ENCODE results near the gene PAPPA. TPM values are rescaled to one million over a fixed set of nuclear protein-coding genes. Genes with fewer than 3 reads are reported as not detected.

PAPPA gene
- total RNA-seq, 1 experiment from 2014 or later = 0.22 TPM

GRCh38 chr9:116383133-116383532 lies 229.5 kb downstream of the PAPPA start (continued):
- TF ChIP-seq SMAD4 (CRISPR knock-in tag; IDR thresholded peaks at IDR 0.05) = no peak
- no peak for TF ChIP-seq GRHL2 (CRISPR knock-in tag; IDR thresholded peaks at IDR 0.05; ENCODE audit: insufficient replicate concordance, severe bottlenecking)
- TF ChIP-seq ESRRA (CRISPR knock-in tag; IDR thresholded peaks at IDR 0.05; ENCODE audit: borderline replicate concordance) = no peak
- TF ChIP-seq IRF1 (CRISPR knock-in tag; IDR thresholded peaks at IDR 0.05) = no peak
- TF ChIP-seq ZNF317 (CRISPR knock-in tag; IDR thresholded peaks at IDR 0.05; ENCODE audit: borderline replicate concordance, low read depth) = no peak
- no peak for TF ChIP-seq CREM (CRISPR knock-in tag; IDR thresholded peaks at IDR 0.05)
- TF ChIP-seq ZNF396 (CRISPR knock-in tag; IDR thresholded peaks at IDR 0.05; ENCODE audit: borderline replicate concordance) = no peak
- no peak for TF ChIP-seq CTCF (IDR thresholded peaks at IDR 0.05)
- TF ChIP-seq RELA (CRISPR knock-in tag; IDR thresholded peaks at IDR 0.05; ENCODE audit: borderline replicate concordance) = no peak

- Mint-ChIP-seq H3K27ac (no peak overlapping the region), H3K36me3 (no peaks in the 10 kb centered on the region), H3K9me3 (no peaks in the 10 kb centered on the region), H3K4me3 (no peak overlapping the region), H3K4me1 (no peaks in the 10 kb centered on the region), H3K27me3 (ENCODE audit: low read depth) (no peaks in the 10 kb centered on the region; the same call in 1 of the 2 replicates)
- no peak for TF ChIP-seq CBFB (CRISPR knock-in tag; IDR thresholded peaks at IDR 0.05; ENCODE audit: low read depth)
- 0 out of 2 replicates have a peak, but pooled peaks have one; percentile 37 for TF ChIP-seq HMGA2 (CRISPR knock-in tag; IDR thresholded peaks at IDR 0.05)
- POLR2A ChIA-PET = no interaction called here
- CTCF ChIA-PET = no interaction called here
- no peak for DNase-seq (ENCODE audit: low spot score)
- ATAC-seq = no peak
These were observed 230.3 kb downstream of the PAPPA start for GRCh38 chr9:116383936-116384335.

GRCh38 chr9:116387934-116388698 lies 234.5 kb downstream of the PAPPA start:
- Mint-ChIP-seq H3K36me3 (no peaks in the 10 kb centered on the region), H3K4me1 (no peaks in the 10 kb centered on the region), H3K4me3 (no peak overlapping the region), H3K27me3 (ENCODE audit: low read depth) (no peaks in the 10 kb centered on the region; the same call in 1 of the 2 replicates), H3K9me3 (no peaks in the 10 kb centered on the region), H3K27ac (no peak overlapping the region)
- ChIA-PET CTCF (no interaction called here), POLR2A (no interaction called here)
- ATAC-seq (no peak), DNase-seq (ENCODE audit: low spot score) (no peak)
- TF ChIP-seq MLX (CRISPR knock-in tag; IDR thresholded peaks at IDR 0.05) = no peak
- no peak for TF ChIP-seq ZNF532 (CRISPR knock-in tag; IDR thresholded peaks at IDR 0.05; ENCODE audit: borderline replicate concordance)
- no peak for TF ChIP-seq ZNF512 (CRISPR knock-in tag; IDR thresholded peaks at IDR 0.05; ENCODE audit: borderline replicate concordance)
- no peak for TF ChIP-seq GABPB1 (CRISPR knock-in tag; IDR thresholded peaks at IDR 0.05)
- no peak for TF ChIP-seq NFYB (CRISPR knock-in tag; conservative IDR thresholded peaks at IDR 0.05; ENCODE audit: low read depth)
- no peak for TF ChIP-seq TCF7 (CRISPR knock-in tag; IDR thresholded peaks at IDR 0.05; ENCODE audit: low read depth)
- no peak for TF ChIP-seq SP1 (CRISPR knock-in tag; conservative IDR thresholded peaks at IDR 0.05)
- no peak for TF ChIP-seq CREB1 (CRISPR knock-in tag; IDR thresholded peaks at IDR 0.05)
- TF ChIP-seq E2F5 (CRISPR knock-in tag; IDR thresholded peaks at IDR 0.05) = no peak

Measured in WTC11 (cell line).